ENCODE data around the gene TRIML1.

The TRIML1 gene

GRCh38 chr4:188143731-188144130 is 4.5 kb downstream of the TRIML1 start:
- H2AK5ac ChIP-seq (ENCODE audit: low read length) = no peak overlapping the region
- no peaks in the 10 kb centered on the region for H3K27me3 ChIP-seq (ENCODE audit: insufficient read depth, low read length)
- no peak overlapping the region for H3K23ac ChIP-seq (ENCODE audit: low read length)
- no peak overlapping the region for H3K9ac ChIP-seq (ENCODE audit: low read length)
- peak in 1 of 2 donors; percentile 24 for DNase-seq
- H2BK12ac ChIP-seq (ENCODE audit: low read length) = no peak overlapping the region
- H3K4me2 ChIP-seq (ENCODE audit: low read length) = peak overlapping the region; percentile 37
- H3K27ac ChIP-seq (ENCODE audit: low read depth, low read length) = peak overlapping the region; percentile 24
- no peak overlapping the region for H4K8ac ChIP-seq (ENCODE audit: low read depth, low read length)
- H3K18ac ChIP-seq (ENCODE audit: low read length) = no peak overlapping the region
- peaks cover 4% of the 10 kb centered on the region for H3K79me1 ChIP-seq (ENCODE audit: low read length)
- H3K4me1 ChIP-seq (ENCODE audit: control insufficient read depth in 1 of 2, insufficient read depth in 2 of 2, low read length in 2 of 2) = peaks cover 11 to 20% of the 10 kb centered on the region in 2 experiments
- H2BK120ac ChIP-seq (ENCODE audit: insufficient read depth, low read length, poor library complexity) = no peak overlapping the region
- peaks cover 2% of the 10 kb centered on the region for H3K9me3 ChIP-seq (ENCODE audit: insufficient read depth, low read depth, low read length)
- H3K4me3 ChIP-seq (ENCODE audit: low read depth, low read length) = no peak overlapping the region
- no peak overlapping the region for H2BK5ac ChIP-seq (ENCODE audit: low read depth, low read length, poor library complexity)
- no peak overlapping the region for H3K14ac ChIP-seq (ENCODE audit: low read length)
- H4K12ac ChIP-seq (ENCODE audit: low read depth, low read length) = no peak overlapping the region
- no CpG with 5 or more reads among the region's 11 CpGs for WGBS (ENCODE audit: extremely low coverage, insufficient coverage, insufficient read length)
- no peaks in the 10 kb centered on the region for H3K79me2 ChIP-seq (ENCODE audit: control insufficient read depth, insufficient read depth, low read length, poor library complexity)
- no peak overlapping the region for H2AFZ ChIP-seq (ENCODE audit: insufficient read depth, low read length, poor library complexity)
- no peaks in the 10 kb centered on the region for H3K36me3 ChIP-seq (ENCODE audit: control insufficient read depth in 1 of 2, insufficient read depth in 2 of 2, low read length in 2 of 2)
- no peak overlapping the region for H3K4ac ChIP-seq (ENCODE audit: low read depth, low read length)
- H4K91ac ChIP-seq (ENCODE audit: low read depth, low read length) = no peak overlapping the region

- H2AFZ ChIP-seq (ENCODE audit: insufficient read depth, low read length, poor library complexity) = no peak overlapping the region
- no peaks in the 10 kb centered on the region for H3K9me3 ChIP-seq (ENCODE audit: insufficient read depth, low read depth, low read length)
- H3K18ac ChIP-seq (ENCODE audit: low read length) = no peak overlapping the region
- no peak overlapping the region for H3K14ac ChIP-seq (ENCODE audit: low read length)
- H2BK120ac ChIP-seq (ENCODE audit: insufficient read depth, low read length, poor library complexity) = no peak overlapping the region
- H3K4me3 ChIP-seq (ENCODE audit: low read depth, low read length) = no peak overlapping the region
- no peak overlapping the region for H2BK12ac ChIP-seq (ENCODE audit: low read length)
- no peak overlapping the region for H3K4me2 ChIP-seq (ENCODE audit: low read length)
- no peaks in the 10 kb centered on the region for H3K27me3 ChIP-seq (ENCODE audit: insufficient read depth, low read length)
- no CpG with 5 or more reads among the region's 10 CpGs for WGBS (ENCODE audit: extremely low coverage, insufficient coverage, insufficient read length)
- H3K9ac ChIP-seq (ENCODE audit: low read length) = no peak overlapping the region
- H3K27ac ChIP-seq (ENCODE audit: low read depth, low read length) = no peak overlapping the region
- peaks cover 11 to 17% of the 10 kb centered on the region in 2 experiments for H3K4me1 ChIP-seq (ENCODE audit: control insufficient read depth in 1 of 2, insufficient read depth in 2 of 2, low read length in 2 of 2)
- no peaks in the 10 kb centered on the region for H3K36me3 ChIP-seq (ENCODE audit: control insufficient read depth in 1 of 2, insufficient read depth in 2 of 2, low read length in 2 of 2)
- H2BK5ac ChIP-seq (ENCODE audit: low read depth, low read length, poor library complexity) = no peak overlapping the region
- no peak overlapping the region for H4K12ac ChIP-seq (ENCODE audit: low read depth, low read length)
- H2AK5ac ChIP-seq (ENCODE audit: low read length) = no peak overlapping the region
- H4K91ac ChIP-seq (ENCODE audit: low read depth, low read length) = no peak overlapping the region
- H3K79me2 ChIP-seq (ENCODE audit: control insufficient read depth, insufficient read depth, low read length, poor library complexity) = no peaks in the 10 kb centered on the region
- DNase-seq = no peak
- H3K23ac ChIP-seq (ENCODE audit: low read length) = no peak overlapping the region
- no peak overlapping the region for H3K4ac ChIP-seq (ENCODE audit: low read depth, low read length)
- peaks cover 8% of the 10 kb centered on the region for H3K79me1 ChIP-seq (ENCODE audit: low read length)
- H4K8ac ChIP-seq (ENCODE audit: low read depth, low read length) = no peak overlapping the region
These were observed 6.4 kb downstream of the TRIML1 start for GRCh38 chr4:188145601-188146000.

GRCh38 chr4:188146618-188147017 is 7.4 kb downstream of the TRIML1 start:
- peak overlapping the region; percentile 17 for H2BK12ac ChIP-seq (ENCODE audit: low read length)
- no peak overlapping the region for H3K18ac ChIP-seq (ENCODE audit: low read length)
- H3K4me3 ChIP-seq (ENCODE audit: low read depth, low read length) = no peak overlapping the region
- H2AK5ac ChIP-seq (ENCODE audit: low read length) = no peak overlapping the region
- H3K79me1 ChIP-seq (ENCODE audit: low read length) = peaks cover 8% of the 10 kb centered on the region
- H3K36me3 ChIP-seq (ENCODE audit: control insufficient read depth in 1 of 2, insufficient read depth in 2 of 2, low read length in 2 of 2) = no peaks in the 10 kb centered on the region
- H3K27ac ChIP-seq (ENCODE audit: low read depth, low read length) = no peak overlapping the region
- no peak overlapping the region for H2BK5ac ChIP-seq (ENCODE audit: low read depth, low read length, poor library complexity)
- H3K79me2 ChIP-seq (ENCODE audit: control insufficient read depth, insufficient read depth, low read length, poor library complexity) = no peaks in the 10 kb centered on the region
- no CpG with 5 or more reads among the region's 11 CpGs for WGBS (ENCODE audit: extremely low coverage, insufficient coverage, insufficient read length)
- no peak overlapping the region for H3K23ac ChIP-seq (ENCODE audit: low read length)
- H4K91ac ChIP-seq (ENCODE audit: low read depth, low read length) = peak overlapping the region; percentile 29
- H2AFZ ChIP-seq (ENCODE audit: insufficient read depth, low read length, poor library complexity) = no peak overlapping the region
- H3K9me3 ChIP-seq (ENCODE audit: insufficient read depth, low read depth, low read length) = no peaks in the 10 kb centered on the region
- H3K14ac ChIP-seq (ENCODE audit: low read length) = no peak overlapping the region
- H3K27me3 ChIP-seq (ENCODE audit: insufficient read depth, low read length) = no peaks in the 10 kb centered on the region
- no peak overlapping the region for H4K8ac ChIP-seq (ENCODE audit: low read depth, low read length)
- H3K4me1 ChIP-seq (ENCODE audit: control insufficient read depth in 1 of 2, insufficient read depth in 2 of 2, low read length in 2 of 2) = peaks cover 11 to 17% of the 10 kb centered on the region in 2 experiments
- peak; percentile 23 to 62 for DNase-seq
- no peak overlapping the region for H3K4ac ChIP-seq (ENCODE audit: low read depth, low read length)
- no peak overlapping the region for H3K4me2 ChIP-seq (ENCODE audit: low read length)
- H4K12ac ChIP-seq (ENCODE audit: low read depth, low read length) = no peak overlapping the region
- H3K9ac ChIP-seq (ENCODE audit: low read length) = no peak overlapping the region
- no peak overlapping the region for H2BK120ac ChIP-seq (ENCODE audit: insufficient read depth, low read length, poor library complexity)

GRCh38 chr4:188147176-188147575 is 7.9 kb downstream of the TRIML1 start:
- no CpG with 5 or more reads among the region's 11 CpGs for WGBS (ENCODE audit: extremely low coverage, insufficient coverage, insufficient read length)
- Histone ChIP-seq H3K4me1 (ENCODE audit: control insufficient read depth in 1 of 2, insufficient read depth in 2 of 2, low read length in 2 of 2) (peaks cover 11 to 16% of the 10 kb centered on the region in 2 experiments), H4K91ac (ENCODE audit: low read depth, low read length) (peak overlapping the region; percentile 29), H3K23ac (ENCODE audit: low read length) (no peak overlapping the region), H4K8ac (ENCODE audit: low read depth, low read length) (no peak overlapping the region), H3K36me3 (ENCODE audit: control insufficient read depth in 1 of 2, insufficient read depth in 2 of 2, low read length in 2 of 2) (no peaks in the 10 kb centered on the region), H3K9ac (ENCODE audit: low read length) (no peak overlapping the region), H3K18ac (ENCODE audit: low read length) (no peak overlapping the region), H3K9me3 (ENCODE audit: insufficient read depth, low read depth, low read length) (no peaks in the 10 kb centered on the region), H3K4me3 (ENCODE audit: low read depth, low read length) (no peak overlapping the region), H3K79me1 (ENCODE audit: low read length) (peaks cover 8% of the 10 kb centered on the region), H2BK12ac (ENCODE audit: low read length) (no peak overlapping the region), H2AFZ (ENCODE audit: insufficient read depth, low read length, poor library complexity) (no peak overlapping the region), H3K79me2 (ENCODE audit: control insufficient read depth, insufficient read depth, low read length, poor library complexity) (no peaks in the 10 kb centered on the region), H3K27ac (ENCODE audit: low read depth, low read length) (no peak overlapping the region), H3K27me3 (ENCODE audit: insufficient read depth, low read length) (no peaks in the 10 kb centered on the region), H4K12ac (ENCODE audit: low read depth, low read length) (no peak overlapping the region), H3K4me2 (ENCODE audit: low read length) (no peak overlapping the region), H2BK5ac (ENCODE audit: low read depth, low read length, poor library complexity) (no peak overlapping the region), H2BK120ac (ENCODE audit: insufficient read depth, low read length, poor library complexity) (no peak overlapping the region), H3K14ac (ENCODE audit: low read length) (no peak overlapping the region), H3K4ac (ENCODE audit: low read depth, low read length) (no peak overlapping the region), H2AK5ac (ENCODE audit: low read length) (no peak overlapping the region)
- no peak for DNase-seq
